ENCODE results near the gene MYBBP1A.

Gene MYBBP1A

DNA sequence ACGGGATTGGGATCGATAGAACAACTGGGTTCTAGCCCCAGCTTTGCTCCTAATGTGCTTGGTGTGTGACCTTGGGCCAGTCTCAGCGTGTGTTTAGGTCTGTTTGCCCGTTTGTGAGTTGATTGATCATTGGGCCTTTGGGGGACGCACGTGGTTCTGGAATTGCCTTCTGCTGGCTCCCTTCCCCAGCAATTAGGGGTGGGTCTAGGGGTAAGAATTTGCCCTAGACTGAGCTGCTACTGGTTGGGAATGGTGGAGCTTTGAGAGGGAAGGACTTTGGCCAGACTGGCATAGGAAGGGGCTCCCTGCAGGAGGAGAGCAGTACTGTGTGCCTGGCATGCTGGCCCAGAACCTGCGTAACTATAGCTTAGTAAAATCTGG lies 55.0 kb downstream of the MYBBP1A start:
- CTCF ChIA-PET, result interaction anchor here (0.8 to 4.3 kb wide), 14 partner anchors 9 to 137 kb away, joined by 3 to 24 read pairs (median 6); partner anchors contain the start of gene SPNS3
- DNase-seq, result peak in 1 of 3 donors; percentile 42
- POLR2A ChIA-PET, result interaction anchor here (0.5 to 2.9 kb wide), 7 partner anchors 8 to 67 kb away, joined by 3 to 12 read pairs (median 4); partner anchors contain the start of gene SPNS3
- Histone ChIP-seq H3K27ac (ENCODE audit: insufficient read depth in 1 of 2, low read depth in 1 of 2, low read length in 2 of 2, poor library complexity in 1 of 2, severe bottlenecking in 2 of 2) (peak overlapping the region; percentile 75 to 77), H3K4me3 (ENCODE audit: control insufficient read depth in 1 of 7, extremely low read depth in 1 of 7, insufficient read depth in 4 of 7, low read depth in 2 of 7, low read length in 6 of 7) (peak overlapping the region; percentile 50 to 89 (median 75)), H3K4me1 (ENCODE audit: control extremely low read depth in 1 of 4, control insufficient read depth in 4 of 4, insufficient read depth in 4 of 4, low read length in 3 of 4) (peaks cover 9 to 70% (median 63%) of the 10 kb centered on the region in 4 experiments), H3K9me3 (ENCODE audit: control extremely low read depth in 1 of 5, control insufficient read depth in 4 of 5, insufficient read depth in 2 of 5, low read depth in 1 of 5, low read length in 4 of 5) (no peaks in the 10 kb centered on the region), H3K36me3 (ENCODE audit: control insufficient read depth in 4 of 4, insufficient read depth in 4 of 4, low read length in 3 of 4) (peaks cover 0 to 17% (median 3%) of the 10 kb centered on the region in 4 experiments), H3K27me3 (replicated peaks in 2 of 5; ENCODE audit: control insufficient read depth in 4 of 5, insufficient read depth in 5 of 5, low read length in 4 of 5) (no peaks in the 10 kb centered on the region)
- 0% methylated on average over 6 of the region's 7 CpGs for WGBS (ENCODE audit: insufficient coverage)

DNA sequence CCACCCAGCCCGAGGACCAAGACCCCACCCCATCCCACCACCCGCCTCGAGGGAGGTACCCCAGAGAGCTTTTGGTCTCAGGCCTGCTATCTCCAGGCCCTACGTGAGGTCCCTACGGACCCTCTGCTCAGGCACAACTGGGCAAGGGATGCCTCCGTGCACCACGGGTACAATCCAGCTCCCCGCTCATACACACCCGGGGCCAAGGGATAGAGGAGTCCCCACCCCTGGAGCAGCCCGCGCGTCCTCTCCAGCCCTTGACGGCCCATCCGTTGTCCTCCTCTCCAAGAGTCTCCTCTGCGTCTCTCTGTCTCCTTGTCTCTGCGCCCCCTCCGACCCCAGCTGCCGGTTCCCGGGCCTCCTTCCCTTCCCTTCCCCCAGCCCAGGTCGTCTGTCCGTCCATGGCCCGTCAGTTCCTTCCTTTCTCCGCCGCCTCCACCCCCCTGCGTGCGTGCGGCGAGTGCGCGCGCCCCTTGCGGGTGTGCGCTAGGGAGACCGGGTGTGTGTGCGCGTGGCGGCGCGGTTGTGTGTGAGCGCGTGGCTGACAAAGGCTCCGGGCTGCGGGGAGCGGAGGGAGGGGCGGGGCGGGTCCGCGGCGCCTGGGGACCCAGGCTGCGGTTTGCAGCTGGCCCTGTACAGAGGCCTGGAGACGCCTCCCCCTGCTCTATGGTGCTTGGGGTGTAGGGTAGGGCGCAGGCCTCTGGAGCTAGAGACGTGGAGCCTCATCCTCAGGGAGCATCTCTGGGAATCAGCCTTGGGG lies 55.6 kb downstream of the MYBBP1A start:
- no peaks in the 10 kb centered on the region for H3K9me3 ChIP-seq (ENCODE audit: control extremely low read depth in 1 of 5, control insufficient read depth in 4 of 5, insufficient read depth in 2 of 5, low read depth in 1 of 5, low read length in 4 of 5)
- ChIA-PET POLR2A (interaction anchor here (0.5 to 2.9 kb wide), 10 partner anchors 9 to 132 kb away, joined by 3 to 12 read pairs (median 4); partner anchors contain the start of gene SPNS3), CTCF (interaction anchor here (0.8 to 4.3 kb wide), 13 partner anchors 9 to 81 kb away, joined by 3 to 24 read pairs (median 7); partner anchors contain the start of gene SPNS3)
- WGBS (ENCODE audit: insufficient coverage), result 0% methylated on average over 41 of the region's 53 CpGs
- peak; percentile 71 to 90 (median 85) for DNase-seq
- H3K36me3 ChIP-seq (ENCODE audit: control insufficient read depth in 4 of 4, insufficient read depth in 4 of 4, low read length in 3 of 4), result peaks cover 0 to 12% (median under 1%) of the 10 kb centered on the region in 4 experiments
- peak overlapping the region; percentile 75 to 78 for H3K27ac ChIP-seq (ENCODE audit: insufficient read depth in 1 of 2, low read depth in 1 of 2, low read length in 2 of 2, poor library complexity in 1 of 2, severe bottlenecking in 2 of 2)
- H3K27me3 ChIP-seq (replicated peaks in 2 of 5; ENCODE audit: control insufficient read depth in 4 of 5, insufficient read depth in 5 of 5, low read length in 4 of 5), result no peaks in the 10 kb centered on the region
- H3K4me1 ChIP-seq (ENCODE audit: control extremely low read depth in 1 of 4, control insufficient read depth in 4 of 4, insufficient read depth in 4 of 4, low read length in 3 of 4), result peaks cover 7 to 64% (median 57%) of the 10 kb centered on the region in 4 experiments
- peak overlapping the region; percentile 50 to 89 (median 75) for H3K4me3 ChIP-seq (ENCODE audit: control insufficient read depth in 1 of 7, extremely low read depth in 1 of 7, insufficient read depth in 4 of 7, low read depth in 2 of 7, low read length in 6 of 7)

DNA sequence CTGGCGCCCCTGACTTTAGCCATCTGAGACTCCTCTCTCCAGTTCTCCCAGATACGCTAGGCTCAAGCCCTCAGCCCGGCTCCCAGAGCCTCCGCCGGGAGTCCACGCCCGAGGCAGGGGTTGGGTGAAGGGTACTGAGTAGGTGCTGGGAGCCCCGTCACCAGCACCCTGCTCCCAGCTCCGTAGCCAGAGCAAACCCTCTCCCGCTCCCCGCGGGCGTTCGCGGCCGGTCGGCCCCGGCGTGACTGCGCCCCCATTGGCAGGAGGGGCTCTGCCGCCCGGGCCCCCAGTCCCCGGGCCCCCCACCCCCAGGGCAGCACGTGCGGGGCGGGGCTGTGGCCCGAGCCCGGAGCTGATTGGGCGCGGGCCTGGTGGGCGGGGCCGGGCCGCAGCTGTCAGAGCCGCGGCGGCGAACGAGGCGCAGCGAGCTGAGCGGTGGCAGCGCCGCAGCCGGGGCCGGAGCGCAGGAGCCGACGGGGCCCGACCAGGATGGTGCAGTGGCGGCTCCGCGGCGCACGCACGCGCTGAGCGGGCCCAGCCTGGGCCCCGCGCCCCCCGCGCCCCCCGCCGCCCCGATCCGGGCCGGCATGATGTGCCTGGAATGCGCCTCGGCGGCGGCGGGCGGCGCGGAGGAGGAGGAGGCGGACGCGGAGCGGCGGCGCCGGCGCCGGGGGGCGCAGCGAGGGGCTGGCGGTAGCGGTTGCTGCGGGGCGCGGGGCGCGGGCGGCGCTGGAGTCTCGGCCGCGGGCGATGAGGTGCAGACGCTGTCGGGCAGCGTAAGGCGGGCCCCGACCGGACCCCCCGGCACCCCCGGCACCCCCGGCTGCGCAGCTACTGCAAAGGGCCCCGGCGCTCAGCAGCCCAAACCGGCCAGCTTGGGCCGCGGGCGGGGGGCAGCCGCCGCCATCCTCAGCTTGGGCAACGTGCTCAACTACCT lies 56.5 kb downstream of the MYBBP1A start, which contains the start of gene SPNS2:
Gene SPNS2 (plus strand): TSS at position 421 of the 937 bp plus-strand sequence. CDS start 167 bp downstream, at position 588.
- whole genome bisulfite sequencing (ENCODE audit: insufficient coverage), result under 1% methylated on average over 76 of the region's 117 CpGs
- Histone ChIP-seq H3K36me3 (ENCODE audit: control insufficient read depth in 4 of 4, insufficient read depth in 4 of 4, low read length in 3 of 4) (peaks cover 0 to 12% (median under 1%) of the 10 kb centered on the region in 4 experiments), H3K4me1 (ENCODE audit: control extremely low read depth in 1 of 4, control insufficient read depth in 4 of 4, insufficient read depth in 4 of 4, low read length in 3 of 4) (peaks cover 4 to 56% (median 48%) of the 10 kb centered on the region in 4 experiments), H3K4me3 (ENCODE audit: control insufficient read depth in 1 of 7, extremely low read depth in 1 of 7, insufficient read depth in 4 of 7, low read depth in 2 of 7, low read length in 6 of 7) (peak within 1 kb of the TSS; percentile 50 to 89 (median 75)), H3K27ac (ENCODE audit: insufficient read depth in 1 of 2, low read depth in 1 of 2, low read length in 2 of 2, poor library complexity in 1 of 2, severe bottlenecking in 2 of 2) (peak within 1 kb of the TSS; percentile 75 to 78), H3K27me3 (replicated peaks in 2 of 5; ENCODE audit: control insufficient read depth in 4 of 5, insufficient read depth in 5 of 5, low read length in 4 of 5) (no peaks in the 10 kb centered on the region), H3K9me3 (ENCODE audit: control extremely low read depth in 1 of 5, control insufficient read depth in 4 of 5, insufficient read depth in 2 of 5, low read depth in 1 of 5, low read length in 4 of 5) (no peaks in the 10 kb centered on the region)
- ChIA-PET POLR2A (interaction anchor here (0.5 to 2.9 kb wide), 8 partner anchors 10 to 133 kb away, joined by 3 to 12 read pairs (median 5); partner anchors contain the start of gene SPNS3), CTCF (interaction anchor here (1.1 to 4.3 kb wide), 7 partner anchors 10 to 77 kb away, joined by 5 to 24 read pairs (median 7); partner anchors contain the start of gene SPNS3)
- DNase-seq, result peak; percentile 70 to 81 (median 78)

DNA sequence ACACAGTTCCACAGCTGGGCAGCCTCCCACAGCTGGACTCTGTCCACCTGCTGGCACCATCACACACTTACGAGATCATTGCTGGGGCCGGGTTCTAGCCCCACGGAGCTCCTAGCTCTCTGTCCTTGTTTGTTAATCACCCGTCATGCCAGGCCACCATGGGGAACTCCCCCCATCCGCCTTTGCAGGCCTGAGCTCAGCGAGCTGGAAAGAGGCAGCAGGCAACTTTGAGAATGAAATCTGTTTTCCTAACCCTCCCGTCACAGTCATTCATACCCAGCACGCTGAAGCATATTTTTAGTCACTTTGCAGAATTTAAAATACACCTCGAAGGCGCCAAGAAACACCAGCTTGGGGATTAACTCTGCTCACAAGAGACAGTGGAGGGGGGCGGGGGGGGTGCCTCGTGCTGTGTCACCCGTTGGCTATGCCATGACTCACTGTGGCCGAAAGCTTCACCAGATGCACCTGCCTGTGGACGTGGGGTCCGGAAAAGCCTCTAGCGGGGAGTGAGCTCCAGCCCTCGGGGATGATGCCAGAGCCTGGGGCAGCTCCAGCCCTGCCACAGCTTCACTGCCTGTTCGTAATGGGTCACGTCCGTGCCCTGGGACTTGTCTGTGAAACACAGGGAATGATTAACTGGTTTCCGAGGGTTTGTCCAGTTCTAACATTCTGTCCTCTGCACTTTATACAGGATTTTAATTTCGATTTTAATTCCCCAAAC lies 57.9 kb downstream of the MYBBP1A start:
- Histone ChIP-seq H3K4me1 (ENCODE audit: control extremely low read depth in 1 of 4, control insufficient read depth in 4 of 4, insufficient read depth in 4 of 4, low read length in 3 of 4) (peaks cover 2 to 54% (median 46%) of the 10 kb centered on the region in 4 experiments), H3K27ac (ENCODE audit: insufficient read depth in 1 of 2, low read depth in 1 of 2, low read length in 2 of 2, poor library complexity in 1 of 2, severe bottlenecking in 2 of 2) (no peak overlapping the region), H3K4me3 (ENCODE audit: control insufficient read depth in 1 of 7, extremely low read depth in 1 of 7, insufficient read depth in 4 of 7, low read depth in 2 of 7, low read length in 6 of 7) (no peak overlapping the region), H3K36me3 (ENCODE audit: control insufficient read depth in 4 of 4, insufficient read depth in 4 of 4, low read length in 3 of 4) (peaks cover 0 to 2% (median under 1%) of the 10 kb centered on the region in 4 experiments), H3K9me3 (ENCODE audit: control extremely low read depth in 1 of 5, control insufficient read depth in 4 of 5, insufficient read depth in 2 of 5, low read depth in 1 of 5, low read length in 4 of 5) (no peaks in the 10 kb centered on the region), H3K27me3 (replicated peaks in 2 of 5; ENCODE audit: control insufficient read depth in 4 of 5, insufficient read depth in 5 of 5, low read length in 4 of 5) (no peaks in the 10 kb centered on the region)
- 87% methylated on average over 19 of the region's 23 CpGs for WGBS (ENCODE audit: insufficient coverage)
- peak in 1 of 3 donors; percentile 47 for DNase-seq
- ChIA-PET CTCF (interaction anchor here (0.8 to 2.6 kb wide), 8 partner anchors 9 to 76 kb away, joined by 3 to 8 read pairs (median 3); no protein-coding TSS in a partner anchor), POLR2A (no interaction called here)

DNA sequence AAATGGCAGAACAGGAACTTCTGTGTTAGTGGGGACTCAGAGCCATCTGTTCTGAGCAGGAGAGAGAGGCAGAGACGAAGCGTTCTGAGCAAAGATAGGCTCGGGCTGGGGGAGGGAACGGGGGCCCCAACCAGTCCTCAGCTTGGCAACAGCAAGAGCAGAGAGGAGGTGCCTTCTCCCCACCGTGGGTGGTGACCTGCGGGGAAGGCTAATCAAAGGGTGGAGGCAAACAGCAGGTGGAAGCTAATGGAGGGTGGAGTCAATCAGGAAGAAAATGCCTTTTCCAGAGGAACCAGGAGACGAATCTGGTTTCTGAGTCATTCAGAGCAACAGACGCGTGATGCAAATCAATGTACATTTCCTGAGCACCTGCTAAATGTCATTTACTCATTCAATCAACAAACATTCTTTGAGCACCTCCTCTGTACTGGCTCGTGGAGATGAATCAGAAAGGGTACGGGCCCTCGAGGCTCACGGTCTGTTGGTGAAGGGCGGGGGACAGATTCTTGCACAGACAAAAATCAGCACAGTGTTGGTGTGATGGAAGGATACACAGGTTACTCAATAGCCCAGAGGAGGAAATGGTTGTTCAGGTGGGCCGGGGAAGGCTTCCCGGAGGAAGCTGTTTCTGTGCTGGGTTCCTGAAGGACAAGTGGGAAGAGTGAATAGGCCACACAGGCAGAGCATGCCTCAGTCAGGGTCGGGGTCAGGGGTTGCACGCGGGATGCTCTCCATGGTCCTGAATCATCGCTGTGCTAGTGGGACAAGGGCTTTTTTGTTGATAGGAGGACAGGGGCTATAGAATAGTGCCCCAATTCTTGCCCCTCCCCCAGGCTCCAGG lies 62.2 kb downstream of the MYBBP1A start:
- 37% methylated on average over 16 of the region's 20 CpGs for WGBS (ENCODE audit: insufficient coverage)
- H3K27ac ChIP-seq (ENCODE audit: insufficient read depth in 1 of 2, low read depth in 1 of 2, low read length in 2 of 2, poor library complexity in 1 of 2, severe bottlenecking in 2 of 2), result no peak overlapping the region
- H3K4me1 ChIP-seq (ENCODE audit: control extremely low read depth in 1 of 4, control insufficient read depth in 4 of 4, insufficient read depth in 4 of 4, low read length in 3 of 4), result peaks cover 2 to 28% (median 25%) of the 10 kb centered on the region in 4 experiments
- peaks cover 0 to 21% (median under 1%) of the 10 kb centered on the region in 4 experiments for H3K36me3 ChIP-seq (ENCODE audit: control insufficient read depth in 4 of 4, insufficient read depth in 4 of 4, low read length in 3 of 4)
- POLR2A ChIA-PET, result interaction anchor here (0.8 to 1.3 kb wide), 2 partner anchors 11 to 56 kb away, joined by 3 read pairs; no protein-coding TSS in a partner anchor
- CTCF ChIA-PET, result interaction anchor here (1.0 to 2.0 kb wide), 2 partner anchors 12 to 16 kb away, joined by 3 to 7 read pairs; no protein-coding TSS in a partner anchor
- no peaks in the 10 kb centered on the region for H3K27me3 ChIP-seq (replicated peaks in 2 of 5; ENCODE audit: control insufficient read depth in 4 of 5, insufficient read depth in 5 of 5, low read length in 4 of 5)
- peak; percentile 46 to 77 (median 73) for DNase-seq
- no peak overlapping the region for H3K4me3 ChIP-seq (ENCODE audit: control insufficient read depth in 1 of 7, extremely low read depth in 1 of 7, insufficient read depth in 4 of 7, low read depth in 2 of 7, low read length in 6 of 7)
- H3K9me3 ChIP-seq (ENCODE audit: control extremely low read depth in 1 of 5, control insufficient read depth in 4 of 5, insufficient read depth in 2 of 5, low read depth in 1 of 5, low read length in 4 of 5), result no peaks in the 10 kb centered on the region

All from common myeloid progenitor, CD34-positive (primary cell).